Caco-2 (cell line): ENCODE results near the gene PPM1K. TPM values are rescaled to one million over a fixed set of nuclear protein-coding genes. Genes with fewer than 3 reads are reported as not detected.

Experiments used
- BruUV-seq: library from RNA; stranded (reverse); fragments of 400-500 nt; replicated peaks from 2 replicates; lab custom pipeline; 2021; lab: Mats Ljungman, UMichigan
- CTCF ChIA-PET: fragments of 300-600 bp; sonication (Branson Sonifier 250); formaldehyde crosslinking; loops from one replicate; lab custom pipeline; 2022; ENCODE audit warnings: antibody characterized with exemption; lab: Charles Lee
- POLR2A ChIA-PET: fragments of 300-600 bp; sonication (Branson Sonifier 250); formaldehyde crosslinking; loops from one replicate; lab custom pipeline; 2022; ENCODE audit warnings: antibody characterized with exemption; lab: Charles Lee
- DNase-seq, 2 experiments: peaks; one replicate each; pipeline versions ENCODE4 v3.0.0 to v3.0.0-alpha.2; 2020 to 2022
- H3K27me3 ChIP-seq: replicated peaks from 2 replicates; pipeline ENCODE4 v1.6.0; 2011; ENCODE audit warnings: low read length; ENCODE audit not compliant: control insufficient read depth, insufficient read depth
- H3K36me3 ChIP-seq: 2 replicates; pipeline ENCODE4 v1.5.1; 2011; ENCODE audit warnings: low read length; ENCODE audit not compliant: control insufficient read depth, insufficient read depth
- H3K4me1 ChIP-seq: fragments of 250-450 bp; sonication (Bioruptor Pico); 2 replicates; pipeline ENCODE4 v1.5.1; 2020; ENCODE audit warnings: mild to moderate bottlenecking
- H3K4me3 ChIP-seq: 2 replicates; pipeline ENCODE4 v1.5.1; 2011; ENCODE audit warnings: low read depth, mild to moderate bottlenecking, control low read depth, low read length
- H3K9me3 ChIP-seq: fragments of 250-450 bp; sonication (Bioruptor Pico); 2 replicates; pipeline ENCODE4 v1.5.1; 2020; ENCODE audit warnings: mild to moderate bottlenecking, moderate library complexity
- H3K27ac Mint-ChIP-seq: one replicate; pipeline ENCODE4 v1.8.0; 2022; ENCODE audit warnings: mixed read lengths; ENCODE audit not compliant: unreplicated experiment
- H3K27me3 Mint-ChIP-seq: one replicate; pipeline ENCODE4 v1.8.0; 2022; ENCODE audit warnings: mixed read lengths; ENCODE audit not compliant: insufficient read depth, unreplicated experiment
- H3K36me3 Mint-ChIP-seq: one replicate; pipeline ENCODE4 v1.8.0; 2022; ENCODE audit warnings: mild to moderate bottlenecking, mixed read lengths; ENCODE audit not compliant: insufficient read depth, unreplicated experiment
- H3K4me1 Mint-ChIP-seq: one replicate; pipeline ENCODE4 v1.8.0; 2022; ENCODE audit warnings: low read depth, mixed read lengths; ENCODE audit not compliant: unreplicated experiment
- H3K4me3 Mint-ChIP-seq: one replicate; pipeline ENCODE4 v1.8.0; 2022; ENCODE audit warnings: mild to moderate bottlenecking, moderate library complexity, mixed read lengths; ENCODE audit not compliant: unreplicated experiment
- H3K9me3 Mint-ChIP-seq: one replicate; pipeline ENCODE4 v1.8.0; 2022; ENCODE audit warnings: mixed read lengths; ENCODE audit not compliant: unreplicated experiment
- intact Hi-C: fragments of 100-400 bp; cut with micrococcal nuclease; formaldehyde crosslinking; loops from one replicate; pipeline ENCODE4 v1.10.0; 2022; ENCODE audit not compliant: unreplicated experiment
- total RNA-seq: library from RNA; stranded (reverse); gene quantifications from 2 replicates; pipeline ENCODE4 v1.2.3, GENCODE V29; 2022
- TF ChIP-seq, protein P1 (sequence below), 2 experiments: fragments of 200-600 bp in 1 of 2; IDR thresholded peaks; 1 replicate in 1 of 2; 2 replicates in 1 of 2; pipeline versions ENCODE4 v1.5.1 to v1.8.0; 2011 to 2022; ENCODE audit warnings: antibody characterized with exemption in 1 of 2, control low read depth in 1 of 2, inconsistent platforms in 1 of 2, low read depth in 1 of 2, low read length in 1 of 2, mild to moderate bottlenecking in 1 of 2, moderate library complexity in 1 of 2; ENCODE audit not compliant: insufficient read depth in 1 of 2, severe bottlenecking in 1 of 2, unreplicated experiment in 1 of 2

Gene PPM1K
- total RNA-seq, 1 experiment from 2014 or later = 23.8 TPM

DNA sequence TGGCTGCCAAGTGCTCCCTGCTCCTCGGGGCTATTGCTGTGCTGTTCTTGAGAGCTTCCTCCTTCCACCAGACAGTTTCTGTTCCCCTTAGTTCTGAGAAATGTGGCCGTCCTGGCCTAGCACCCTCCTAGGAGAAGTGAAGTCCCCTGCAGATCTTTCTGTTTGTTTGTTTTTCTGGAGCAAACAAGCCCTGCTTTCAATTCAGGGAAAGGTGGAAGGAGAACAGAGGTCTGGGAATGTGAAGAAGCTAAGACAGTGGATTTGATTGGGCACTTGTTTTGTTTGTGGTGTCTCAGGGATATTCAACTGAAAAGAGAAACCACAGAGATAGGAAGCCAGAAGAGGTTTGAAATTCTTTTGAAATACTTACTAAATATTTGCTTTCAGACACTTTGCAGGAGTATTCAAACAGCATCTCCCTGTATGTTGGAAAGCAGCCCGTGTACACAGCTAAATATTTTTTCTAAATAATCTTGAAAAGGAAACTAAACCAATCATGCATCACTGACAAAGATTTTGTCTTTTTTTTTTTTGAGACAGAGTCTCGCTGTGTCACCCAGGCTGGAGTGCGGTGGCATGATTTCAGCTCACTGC is 36.5 kb upstream of the PPM1K start:
- peaks cover 19% of the 10 kb centered on the region for H3K4me1 Mint-ChIP-seq
- ChIA-PET POLR2A (no interaction called here), CTCF (interaction anchor here (0.7 to 0.9 kb wide), 3 partner anchors 37 to 288 kb away, joined by 3 to 4 read pairs (median 3); no protein-coding TSS in a partner anchor)
- BruUV-seq = no TSS peak
- no peaks in the 10 kb centered on the region for H3K36me3 ChIP-seq
- intact Hi-C loops = no loop called here
- H3K9me3 Mint-ChIP-seq = no peaks in the 10 kb centered on the region
- TF ChIP-seq, protein P1, sequence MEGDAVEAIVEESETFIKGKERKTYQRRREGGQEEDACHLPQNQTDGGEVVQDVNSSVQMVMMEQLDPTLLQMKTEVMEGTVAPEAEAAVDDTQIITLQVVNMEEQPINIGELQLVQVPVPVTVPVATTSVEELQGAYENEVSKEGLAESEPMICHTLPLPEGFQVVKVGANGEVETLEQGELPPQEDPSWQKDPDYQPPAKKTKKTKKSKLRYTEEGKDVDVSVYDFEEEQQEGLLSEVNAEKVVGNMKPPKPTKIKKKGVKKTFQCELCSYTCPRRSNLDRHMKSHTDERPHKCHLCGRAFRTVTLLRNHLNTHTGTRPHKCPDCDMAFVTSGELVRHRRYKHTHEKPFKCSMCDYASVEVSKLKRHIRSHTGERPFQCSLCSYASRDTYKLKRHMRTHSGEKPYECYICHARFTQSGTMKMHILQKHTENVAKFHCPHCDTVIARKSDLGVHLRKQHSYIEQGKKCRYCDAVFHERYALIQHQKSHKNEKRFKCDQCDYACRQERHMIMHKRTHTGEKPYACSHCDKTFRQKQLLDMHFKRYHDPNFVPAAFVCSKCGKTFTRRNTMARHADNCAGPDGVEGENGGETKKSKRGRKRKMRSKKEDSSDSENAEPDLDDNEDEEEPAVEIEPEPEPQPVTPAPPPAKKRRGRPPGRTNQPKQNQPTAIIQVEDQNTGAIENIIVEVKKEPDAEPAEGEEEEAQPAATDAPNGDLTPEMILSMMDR (IDR thresholded peaks at IDR 0.05; ENCODE audit: insufficient read depth in 1 of 2, low read depth in 1 of 2, low read length in 1 of 2, severe bottlenecking in 1 of 2, unreplicated experiment in 1 of 2) = no peak
- no peak overlapping the region for H3K4me3 ChIP-seq
- H3K27ac Mint-ChIP-seq = peak overlapping the region; percentile 30
- H3K4me3 Mint-ChIP-seq = peak overlapping the region; percentile 23
- H3K4me1 ChIP-seq = peaks cover 36% of the 10 kb centered on the region
- DNase-seq = peak in 1 of 2 experiments; percentile 31
- no peaks in the 10 kb centered on the region for H3K27me3 ChIP-seq
- peaks cover 6% of the 10 kb centered on the region for H3K36me3 Mint-ChIP-seq
- no peaks in the 10 kb centered on the region for H3K27me3 Mint-ChIP-seq
- H3K9me3 ChIP-seq = no peaks in the 10 kb centered on the region; the same call in 1 of the 2 replicates

DNA sequence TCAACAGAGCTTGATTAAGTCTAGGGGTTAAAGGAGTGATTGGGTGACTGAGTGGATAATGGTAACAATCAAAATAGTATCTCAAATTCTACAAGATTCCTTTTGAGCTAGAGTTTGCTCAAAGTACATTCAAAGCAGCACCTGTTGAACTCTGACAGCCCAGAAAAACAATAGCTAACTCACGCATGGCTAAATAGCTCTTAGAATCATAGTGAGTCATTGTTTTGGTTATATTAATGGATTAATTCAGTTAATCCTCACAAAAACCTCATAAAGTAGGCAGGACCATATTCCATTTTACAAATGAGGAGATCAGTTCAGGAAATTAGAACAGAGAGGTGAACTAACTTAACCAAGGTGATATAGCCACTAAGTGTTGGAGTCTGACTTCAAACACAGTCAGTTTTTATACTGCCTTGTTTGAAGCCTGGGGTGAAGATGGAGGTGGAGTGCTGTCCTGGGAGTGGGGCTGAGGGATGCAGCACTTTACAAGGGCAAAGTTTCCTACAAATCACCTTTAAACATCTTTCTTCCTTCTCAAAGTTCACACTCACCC is 35.9 kb upstream of the PPM1K start:
- Mint-ChIP-seq H3K27me3 (no peaks in the 10 kb centered on the region), H3K27ac (peak overlapping the region; percentile 30), H3K9me3 (no peaks in the 10 kb centered on the region), H3K36me3 (peaks cover 6% of the 10 kb centered on the region), H3K4me1 (peaks cover 19% of the 10 kb centered on the region), H3K4me3 (peak overlapping the region; percentile 23)
- CTCF ChIA-PET = no interaction called here
- no TSS peak for BruUV-seq
- intact Hi-C loops = no loop called here
- POLR2A ChIA-PET = no interaction called here
- H3K9me3 ChIP-seq = no peaks in the 10 kb centered on the region; the same call in 1 of the 2 replicates
- no peaks in the 10 kb centered on the region for H3K27me3 ChIP-seq
- no peak overlapping the region for H3K4me3 ChIP-seq
- TF ChIP-seq, protein P1 (IDR thresholded peaks at IDR 0.05; ENCODE audit: insufficient read depth in 1 of 2, low read depth in 1 of 2, low read length in 1 of 2, severe bottlenecking in 1 of 2, unreplicated experiment in 1 of 2) = no peak
- H3K4me1 ChIP-seq = peaks cover 36% of the 10 kb centered on the region
- DNase-seq = no peak
- no peaks in the 10 kb centered on the region for H3K36me3 ChIP-seq

DNA sequence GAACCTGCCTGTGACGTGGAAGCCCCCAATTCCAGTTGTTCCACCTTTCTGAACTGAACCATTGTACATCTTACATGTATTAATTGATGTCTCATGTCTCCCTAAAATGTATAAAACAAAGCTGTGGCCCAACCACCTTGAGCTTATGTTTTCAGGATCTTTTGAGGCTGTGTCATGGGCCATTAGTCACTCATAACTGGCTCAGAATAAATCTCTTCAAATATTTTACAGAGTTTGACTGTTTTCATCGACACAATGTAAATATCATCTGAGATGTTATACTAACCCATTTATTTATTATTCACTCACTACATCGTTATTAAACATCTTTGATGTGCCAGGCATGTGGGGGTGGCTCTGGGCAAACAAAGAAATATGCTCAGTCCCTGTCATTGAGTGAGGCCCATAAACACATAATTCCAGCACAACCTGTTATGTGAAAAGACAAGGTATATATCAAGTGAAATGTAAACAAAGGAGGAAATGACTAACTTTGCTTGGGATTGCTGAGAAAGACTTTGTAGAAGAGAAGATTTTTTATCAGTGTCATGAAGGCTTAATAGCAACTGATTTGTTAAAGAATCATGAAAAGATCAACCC is 34.5 kb upstream of the PPM1K start:
- intact Hi-C loops = loop anchor here (2.0 kb wide), 2 partner anchors 34 to 72 kb away; partner anchors contain the start of gene PPM1K
- no TSS peak for BruUV-seq
- Histone ChIP-seq H3K4me1 (peaks cover 36% of the 10 kb centered on the region), H3K4me3 (no peak overlapping the region), H3K36me3 (no peaks in the 10 kb centered on the region), H3K27me3 (no peaks in the 10 kb centered on the region), H3K9me3 (no peaks in the 10 kb centered on the region; the same call in 1 of the 2 replicates)
- Mint-ChIP-seq H3K9me3 (no peaks in the 10 kb centered on the region), H3K4me1 (peaks cover 19% of the 10 kb centered on the region), H3K27ac (peak overlapping the region; percentile 86), H3K36me3 (peaks cover 6% of the 10 kb centered on the region), H3K4me3 (peak overlapping the region; percentile 49), H3K27me3 (no peaks in the 10 kb centered on the region)
- POLR2A ChIA-PET = interaction anchor here (1.0 kb wide), 1 partner anchor 34 kb away, joined by 8 read pairs; the partner anchor contains the start of gene PPM1K
- CTCF ChIA-PET = interaction anchor here (0.6 kb wide), 1 partner anchor 57 kb away, joined by 5 read pairs; no protein-coding TSS in a partner anchor
- DNase-seq = peak; percentile 32 to 59
- TF ChIP-seq, protein P1 (IDR thresholded peaks at IDR 0.05; ENCODE audit: insufficient read depth in 1 of 2, low read depth in 1 of 2, low read length in 1 of 2, severe bottlenecking in 1 of 2, unreplicated experiment in 1 of 2) = no peak
